H9 (cell line): ENCODE results near the gene TNFAIP3. TPM values are rescaled to one million over a fixed set of nuclear protein-coding genes. Genes with fewer than 3 reads are reported as not detected.

Experiments used
- DNase-seq: peaks from one replicate; pipeline ENCODE4 v3.0.0-alpha.2; 2017
- H2AFZ ChIP-seq: one replicate; pipeline ENCODE4 v1.6.1; 2013; ENCODE audit warnings: mild to moderate bottlenecking, low read length, control low read depth, moderate library complexity
- H2AK5ac ChIP-seq: 2 replicates; pipeline ENCODE4 v1.6.1; 2013; ENCODE audit warnings: low read length, control low read depth, mixed read lengths; ENCODE audit not compliant: insufficient read length
- H2BK120ac ChIP-seq: one replicate; pipeline ENCODE4 v1.6.1; 2013; ENCODE audit warnings: low read depth, mild to moderate bottlenecking, low read length, control low read depth, inconsistent platforms; ENCODE audit not compliant: poor library complexity, severe bottlenecking
- H2BK12ac ChIP-seq: 2 replicates; pipeline ENCODE4 v1.6.1; 2013; ENCODE audit warnings: low read length, control low read depth, mixed read lengths, low read depth; ENCODE audit not compliant: insufficient read length
- H2BK15ac ChIP-seq: 2 replicates; pipeline ENCODE4 v1.6.1; 2013; ENCODE audit warnings: low read depth, low read length, control low read depth
- H2BK20ac ChIP-seq: one replicate; pipeline ENCODE4 v1.6.1; 2013; ENCODE audit warnings: low read depth, mild to moderate bottlenecking, low read length, control low read depth, inconsistent platforms; ENCODE audit not compliant: poor library complexity, severe bottlenecking
- H2BK5ac ChIP-seq: 2 replicates; pipeline ENCODE4 v1.6.1; 2013; ENCODE audit warnings: low read length, control low read depth, mixed read lengths; ENCODE audit not compliant: insufficient read length
- H3K14ac ChIP-seq: 2 replicates; pipeline ENCODE4 v1.6.1; 2013; ENCODE audit warnings: low read length, control low read depth; ENCODE audit not compliant: insufficient read depth
- H3K18ac ChIP-seq: 2 replicates; pipeline ENCODE4 v1.6.1; 2013; ENCODE audit warnings: low read depth, mild to moderate bottlenecking, mixed read lengths, low read length, control low read depth; ENCODE audit not compliant: insufficient read length
- H3K23ac ChIP-seq: 2 replicates; pipeline ENCODE4 v1.6.1; 2013; ENCODE audit warnings: low read length, control low read depth, mixed read lengths, low read depth; ENCODE audit not compliant: insufficient read length
- H3K23me2 ChIP-seq: 2 replicates; pipeline ENCODE4 v1.6.1; 2013; ENCODE audit warnings: low read depth, mild to moderate bottlenecking, mixed read lengths, low read length, control low read depth; ENCODE audit not compliant: insufficient read length, poor library complexity, severe bottlenecking
- H3K27ac ChIP-seq: 2 replicates; pipeline ENCODE4 v1.5.1; 2013; ENCODE audit warnings: low read length, control low read depth, mixed read lengths, low read depth; ENCODE audit not compliant: insufficient read length
- H3K27me3 ChIP-seq: 2 replicates; pipeline ENCODE4 v1.6.1; 2013; ENCODE audit warnings: low read length, control low read depth, inconsistent platforms; ENCODE audit not compliant: insufficient read depth
- H3K4ac ChIP-seq: 2 replicates; pipeline ENCODE4 v1.6.1; 2013; ENCODE audit warnings: low read depth, mild to moderate bottlenecking, control low read depth, inconsistent platforms, low read length, moderate library complexity
- H3K4me1 ChIP-seq: 2 replicates; pipeline ENCODE4 v1.6.1; 2013; ENCODE audit warnings: low read length, control low read depth, inconsistent platforms; ENCODE audit not compliant: insufficient read depth
- H3K4me2 ChIP-seq: 2 replicates; pipeline ENCODE4 v1.6.1; 2013; ENCODE audit warnings: low read length, control low read depth, mixed read lengths; ENCODE audit not compliant: insufficient read length, insufficient read depth
- H3K56ac ChIP-seq: 2 replicates; pipeline ENCODE4 v1.6.1; 2013; ENCODE audit warnings: low read depth, mild to moderate bottlenecking, mixed read lengths, low read length, control low read depth; ENCODE audit not compliant: insufficient read length
- H3K79me1 ChIP-seq: 2 replicates; pipeline ENCODE4 v1.6.1; 2013; ENCODE audit warnings: low read depth, mild to moderate bottlenecking, moderate library complexity, low read length, control low read depth, inconsistent platforms; ENCODE audit not compliant: insufficient read depth, poor library complexity, severe bottlenecking
- H3K79me2 ChIP-seq: 2 replicates; pipeline ENCODE4 v1.6.1; 2013; ENCODE audit warnings: low read length, control low read depth, inconsistent platforms; ENCODE audit not compliant: insufficient read depth
- H3K9ac ChIP-seq: 2 replicates; pipeline ENCODE4 v1.6.1; 2013; ENCODE audit warnings: low read length, control low read depth, mixed read lengths; ENCODE audit not compliant: insufficient read length; ENCODE audit errors: extremely low read depth
- H3K9me3 ChIP-seq: one replicate; pipeline ENCODE4 v1.6.1; 2013; ENCODE audit warnings: low read depth, low read length, inconsistent platforms; ENCODE audit not compliant: control insufficient read depth
- H3T11ph ChIP-seq: one replicate; pipeline ENCODE4 v1.6.1; 2013; ENCODE audit warnings: mild to moderate bottlenecking, low read length, control low read depth, inconsistent platforms
- H4K20me1 ChIP-seq: one replicate; pipeline ENCODE4 v1.6.1; 2013; ENCODE audit not compliant: control insufficient read depth, insufficient read length, insufficient read depth
- H4K5ac ChIP-seq: 2 replicates; pipeline ENCODE4 v1.6.1; 2013; ENCODE audit warnings: low read depth, mild to moderate bottlenecking, mixed read lengths, low read length, control low read depth; ENCODE audit not compliant: insufficient read length
- H4K8ac ChIP-seq: replicated peaks from 2 replicates; pipeline ENCODE4 v1.6.1; 2013; ENCODE audit warnings: low read length, control low read depth, mixed read lengths, low read depth; ENCODE audit not compliant: insufficient read length
- H4K91ac ChIP-seq: 2 replicates; pipeline ENCODE4 v1.6.1; 2013; ENCODE audit warnings: low read depth, mild to moderate bottlenecking, moderate library complexity, mixed read lengths, low read length, control low read depth; ENCODE audit not compliant: insufficient read length
- H3K27ac Mint-ChIP-seq, 3 experiments: 2 replicates in 2 of 3; 3 replicates in 1 of 3; pipeline ENCODE4 v1.8.0; 2020 to 2021; ENCODE audit warnings: mixed read lengths in 3 of 3, mild to moderate bottlenecking in 1 of 3, moderate library complexity in 1 of 3
- H3K27me3 Mint-ChIP-seq: 2 replicates; pipeline ENCODE4 v1.8.0; 2021; ENCODE audit warnings: low read depth, mild to moderate bottlenecking, moderate library complexity, mixed read lengths
- H3K36me3 Mint-ChIP-seq, 3 experiments: 2 replicates in 2 of 3; 3 replicates in 1 of 3; pipeline ENCODE4 v1.8.0; 2020 to 2021; ENCODE audit warnings: low read depth in 3 of 3, mixed read lengths in 3 of 3; ENCODE audit not compliant: insufficient read depth in 1 of 3
- H3K4me1 Mint-ChIP-seq, 2 experiments: 2 replicates each; pipeline ENCODE4 v1.8.0; 2020; ENCODE audit warnings: mixed read lengths in 2 of 2
- H3K4me3 Mint-ChIP-seq, 2 experiments: 2 replicates in 1 of 2; 3 replicates in 1 of 2; pipeline ENCODE4 v1.8.0; 2020 to 2021; ENCODE audit warnings: mild to moderate bottlenecking in 2 of 2, mixed read lengths in 2 of 2, moderate library complexity in 1 of 2
- H3K9me3 Mint-ChIP-seq, 2 experiments: 2 replicates in 1 of 2; 3 replicates in 1 of 2; pipeline ENCODE4 v1.8.0; 2020; ENCODE audit warnings: mild to moderate bottlenecking in 2 of 2, mixed read lengths in 2 of 2, moderate library complexity in 1 of 2
- CTCF ChIP-seq: fragments of 200-600 bp; sonication (generic); conservative IDR thresholded peaks from 3 replicates; pipeline ENCODE4 v1.8.0; 2021; ENCODE audit warnings: antibody characterized with exemption, mild to moderate bottlenecking
- WGBS: extraction: QIAGEN DNeasy Blood & Tissue Kit; methylation state at CpG from one replicate; pipeline ENCODE4 v1.1.7; 2013; ENCODE audit warnings: missing lambda C conversion rate, low lambda C conversion rate, mixed read lengths; ENCODE audit not compliant: insufficient read length; ENCODE audit errors: extremely low coverage; 5-methylcytosine and 5-hydroxymethylcytosine counted together
- total RNA-seq: library from RNA; stranded (reverse); gene quantifications from 2 replicates; pipeline ENCODE4 v1.2.1, GENCODE V29; 2021

TNFAIP3 gene
- total RNA-seq, 1 experiment from 2014 or later, result 3.7 TPM

- Histone ChIP-seq H3K4ac (no peak overlapping the region), H3K9ac (no peak overlapping the region), H3K27ac (no peak overlapping the region), H4K20me1 (no peaks in the 10 kb centered on the region), H3K23me2 (no peaks in the 10 kb centered on the region), H3T11ph (no peak overlapping the region), H3K14ac (no peak overlapping the region), H4K8ac (no peak overlapping the region), H4K91ac (no peak overlapping the region), H2BK15ac (no peak overlapping the region), H3K9me3 (no peaks in the 10 kb centered on the region), H2AK5ac (no peak overlapping the region), H2AFZ (no peak overlapping the region), H2BK5ac (no peak overlapping the region), H3K4me2 (no peak overlapping the region), H3K18ac (no peak overlapping the region), H3K27me3 (no peaks in the 10 kb centered on the region), H4K5ac (no peak overlapping the region), H2BK120ac (no peak overlapping the region), H2BK12ac (no peak overlapping the region), H3K79me2 (no peaks in the 10 kb centered on the region), H3K23ac (no peak overlapping the region), H2BK20ac (no peak overlapping the region), H3K56ac (no peak overlapping the region), H3K79me1 (no peaks in the 10 kb centered on the region), H3K4me1 (no peaks in the 10 kb centered on the region)
- Mint-ChIP-seq H3K4me3 (no peak overlapping the region), H3K27ac (no peak overlapping the region), H3K27me3 (no peaks in the 10 kb centered on the region; the same call in 1 of the 2 replicates), H3K9me3 (0 out of 5 replicates have a peak, but pooled peaks cover 0 to 3% of the 10 kb centered on the region in 2 experiments), H3K36me3 (no peaks in the 10 kb centered on the region; a peak in 1 of 7 replicates), H3K4me1 (no peaks in the 10 kb centered on the region)
- no peak for TF ChIP-seq CTCF
- DNase-seq, result no peak
- no CpG with 5 or more reads among the region's 7 CpGs for WGBS
Measured at GRCh38 chr6:137853569-137854213, 13.4 kb upstream of the TNFAIP3 start.
